Left ventricle myocardium inferior (tissue), 1 donor: ENCODE measurements around the gene SHH. TPM values are rescaled to one million over a fixed set of nuclear protein-coding genes. Genes with fewer than 3 reads are reported as not detected.

Experiments used
- DNase-seq: peaks from one replicate; pipeline ENCODE4 v3.0.0-alpha.2; 2020
- H3K27ac ChIP-seq: fragments of 200-600 bp; replicated peaks from 2 replicates; pipeline ENCODE4 v1.8.0; 2021
- H3K27me3 ChIP-seq: fragments of 200-600 bp; 2 replicates; pipeline ENCODE4 v1.8.0; 2021; ENCODE audit warnings: low read depth
- H3K36me3 ChIP-seq: fragments of 200-600 bp; 2 replicates; pipeline ENCODE4 v1.8.0; 2021
- H3K4me1 ChIP-seq: fragments of 200-600 bp; 2 replicates; pipeline ENCODE4 v1.8.0; 2021
- H3K4me3 ChIP-seq: fragments of 200-600 bp; 2 replicates; pipeline ENCODE4 v1.8.0; 2021; ENCODE audit warnings: mild to moderate bottlenecking, moderate library complexity
- H3K9me3 ChIP-seq: fragments of 200-600 bp; replicated peaks from 2 replicates; pipeline ENCODE4 v1.8.0; 2021
- intact Hi-C: fragments of 100-400 bp; cut with micrococcal nuclease; formaldehyde crosslinking; loops from one replicate; pipeline ENCODE4 v1.11.0; 2022
- total RNA-seq: library from RNA; stranded (reverse); fragmentation: NEBNext Ultra II Directional; extraction: Animal tissue kit (Norgen Biotek cat#: 25700); gene quantifications from one replicate; pipeline ENCODE4 v1.2.1, GENCODE V29; 2021
- TF ChIP-seq, protein P1 (sequence below): fragments of 200-600 bp; IDR thresholded peaks from 2 replicates; pipeline ENCODE4 v1.8.0; 2021; ENCODE audit warnings: antibody characterized with exemption, mild to moderate bottlenecking, borderline replicate concordance
- donor health status: DM: no; HTN: yes; CAD: no; lungs with severe emphysema.

The SHH gene
- total RNA-seq, 1 donor from 2014 or later, result not detected

DNA sequence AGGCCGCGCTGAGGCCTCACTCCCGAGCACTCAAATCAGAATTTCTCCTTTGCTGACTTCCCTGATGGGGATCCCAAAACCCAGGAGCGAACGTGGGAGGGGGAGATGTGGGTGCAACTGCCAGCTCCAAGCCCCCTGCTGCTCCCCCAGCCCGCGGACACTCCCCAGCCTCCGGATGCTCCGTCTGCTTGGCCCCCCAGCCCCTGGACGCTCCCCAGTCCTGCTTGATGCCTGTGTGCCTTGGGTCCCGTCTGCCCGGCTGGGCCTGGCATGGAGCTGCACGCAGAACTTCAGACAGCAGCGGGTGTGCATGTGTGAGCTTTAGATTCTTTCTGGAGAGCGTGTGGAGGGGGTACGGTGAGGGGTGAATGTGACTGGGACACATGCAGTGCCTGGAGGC, 4.7 kb upstream of the SHH start:
- Histone ChIP-seq H3K27me3 (peaks cover 99% of the 10 kb centered on the region), H3K36me3 (no peaks in the 10 kb centered on the region), H3K4me1 (peaks cover 4% of the 10 kb centered on the region), H3K27ac (no peak overlapping the region), H3K4me3 (no peak overlapping the region), H3K9me3 (no peaks in the 10 kb centered on the region)
- intact Hi-C loops, result no loop called here
- TF ChIP-seq, protein P1, sequence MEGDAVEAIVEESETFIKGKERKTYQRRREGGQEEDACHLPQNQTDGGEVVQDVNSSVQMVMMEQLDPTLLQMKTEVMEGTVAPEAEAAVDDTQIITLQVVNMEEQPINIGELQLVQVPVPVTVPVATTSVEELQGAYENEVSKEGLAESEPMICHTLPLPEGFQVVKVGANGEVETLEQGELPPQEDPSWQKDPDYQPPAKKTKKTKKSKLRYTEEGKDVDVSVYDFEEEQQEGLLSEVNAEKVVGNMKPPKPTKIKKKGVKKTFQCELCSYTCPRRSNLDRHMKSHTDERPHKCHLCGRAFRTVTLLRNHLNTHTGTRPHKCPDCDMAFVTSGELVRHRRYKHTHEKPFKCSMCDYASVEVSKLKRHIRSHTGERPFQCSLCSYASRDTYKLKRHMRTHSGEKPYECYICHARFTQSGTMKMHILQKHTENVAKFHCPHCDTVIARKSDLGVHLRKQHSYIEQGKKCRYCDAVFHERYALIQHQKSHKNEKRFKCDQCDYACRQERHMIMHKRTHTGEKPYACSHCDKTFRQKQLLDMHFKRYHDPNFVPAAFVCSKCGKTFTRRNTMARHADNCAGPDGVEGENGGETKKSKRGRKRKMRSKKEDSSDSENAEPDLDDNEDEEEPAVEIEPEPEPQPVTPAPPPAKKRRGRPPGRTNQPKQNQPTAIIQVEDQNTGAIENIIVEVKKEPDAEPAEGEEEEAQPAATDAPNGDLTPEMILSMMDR, result no peak
- DNase-seq, result no peak

DNA sequence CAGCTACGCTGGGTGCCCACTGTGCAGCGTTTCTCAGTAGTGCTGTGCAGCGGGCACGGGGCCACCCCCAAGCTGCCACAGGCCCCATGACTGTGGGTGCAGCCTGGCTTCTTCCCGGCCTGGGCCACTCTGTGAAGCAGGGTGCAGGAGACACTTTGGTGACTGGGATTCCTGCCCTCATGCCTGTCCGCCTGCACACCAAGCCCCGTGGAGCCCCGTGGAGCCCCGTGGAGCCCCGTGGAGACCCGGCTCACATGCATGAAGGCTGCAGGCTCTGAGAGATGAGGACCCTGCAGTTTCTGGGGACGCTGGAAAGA, 3.9 kb upstream of the SHH start:
- Histone ChIP-seq H3K4me3 (no peak overlapping the region), H3K9me3 (no peaks in the 10 kb centered on the region), H3K27ac (no peak overlapping the region), H3K27me3 (peaks cover 99% of the 10 kb centered on the region), H3K4me1 (peaks cover 8% of the 10 kb centered on the region), H3K36me3 (no peaks in the 10 kb centered on the region)
- intact Hi-C loops, result no loop called here
- TF ChIP-seq, protein P1, result no peak
- no peak for DNase-seq

DNA sequence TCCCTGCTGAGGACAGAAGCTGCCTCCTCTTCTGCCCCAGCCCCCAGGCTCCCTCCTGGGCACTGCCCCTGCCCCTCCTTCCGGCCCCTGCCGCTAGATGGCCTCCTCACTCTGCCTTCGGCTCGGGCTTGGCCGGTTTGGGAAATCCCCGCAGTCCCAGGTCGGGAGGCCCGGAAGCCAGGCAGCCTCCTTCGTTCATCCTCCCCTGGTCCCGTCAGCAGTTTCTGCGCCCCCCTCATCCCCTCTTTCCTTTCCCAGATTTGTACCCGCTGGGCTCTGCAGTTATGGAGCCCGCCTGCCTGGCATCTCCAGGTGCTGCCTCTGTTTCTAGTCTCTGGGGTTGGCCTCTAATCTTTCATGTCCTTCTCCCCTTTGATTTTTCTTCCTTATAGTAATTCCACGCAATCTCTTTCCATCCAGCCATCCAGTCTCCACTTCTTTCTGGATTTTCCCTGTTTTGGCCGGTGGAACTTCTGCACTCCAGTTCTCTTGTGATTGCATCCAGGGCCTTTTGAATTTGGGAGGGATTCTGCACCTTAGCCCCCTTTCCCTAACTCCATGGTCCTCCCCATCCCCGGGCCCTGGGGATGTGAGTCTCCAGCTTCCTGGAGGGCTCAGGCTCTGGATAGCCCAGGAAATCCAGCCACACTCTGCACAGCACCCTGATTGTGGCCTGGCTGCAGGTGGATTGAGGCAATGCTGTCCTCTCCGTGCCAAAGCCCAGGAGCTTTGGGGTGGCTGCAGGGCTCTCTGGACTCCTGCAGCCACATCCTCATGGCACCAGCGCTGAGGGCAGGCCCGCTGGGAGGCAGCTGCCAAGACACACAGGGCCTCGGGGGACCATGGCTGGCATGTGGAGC, 3.3 kb upstream of the SHH start:
- Histone ChIP-seq H3K36me3 (no peaks in the 10 kb centered on the region), H3K9me3 (no peaks in the 10 kb centered on the region), H3K27me3 (peaks cover 99% of the 10 kb centered on the region), H3K27ac (no peak overlapping the region), H3K4me3 (no peak overlapping the region), H3K4me1 (peaks cover 10% of the 10 kb centered on the region)
- TF ChIP-seq, protein P1, result peak; percentile 65
- DNase-seq, result no peak
- intact Hi-C loops, result no loop called here

DNA sequence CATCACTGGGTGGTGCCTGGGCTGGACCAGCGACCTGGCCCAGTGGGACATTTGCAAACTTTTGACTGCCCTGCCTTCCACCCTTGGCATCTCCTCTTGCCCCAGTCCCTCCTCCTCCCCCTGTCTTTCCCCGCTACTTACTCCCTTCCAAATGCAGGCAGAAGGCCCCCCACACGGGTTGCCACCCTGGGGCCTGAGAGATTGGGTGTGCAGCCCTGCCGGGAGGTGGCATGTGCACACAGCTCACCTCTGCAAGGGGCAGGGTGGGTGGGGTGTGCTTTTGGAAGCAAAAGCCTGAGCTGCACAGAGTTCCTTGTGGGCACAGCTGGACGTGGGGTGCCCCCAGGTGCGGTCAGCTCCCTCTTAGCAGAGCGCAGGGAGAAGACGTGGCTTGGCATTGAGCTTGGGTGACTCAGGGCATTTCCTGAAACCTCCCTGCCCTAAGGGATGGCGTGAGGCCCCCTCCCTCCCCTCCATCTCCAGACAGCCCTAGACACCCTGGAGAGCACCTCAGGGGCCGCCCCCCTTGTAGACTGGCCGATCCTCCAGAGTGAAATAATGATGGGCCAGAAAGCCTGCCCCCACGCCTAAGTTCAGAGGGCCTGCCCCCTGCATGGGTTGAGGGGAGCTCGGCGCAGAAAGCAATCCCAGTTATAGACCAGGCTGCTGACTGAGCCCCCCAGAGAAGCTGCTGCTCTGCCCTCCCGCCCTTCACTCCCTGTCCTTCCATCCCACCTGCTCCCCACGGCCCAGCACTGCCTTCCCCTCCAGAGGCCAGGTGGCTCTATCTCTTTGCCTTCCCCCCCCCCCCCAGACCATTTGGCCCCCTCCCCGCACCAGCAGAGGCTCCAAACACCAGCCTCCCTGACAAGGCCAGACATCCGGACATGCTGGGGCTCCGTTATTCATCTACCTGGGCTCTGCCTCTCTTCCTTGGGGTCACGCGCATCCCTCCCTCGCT, 2.3 kb upstream of the SHH start:
- H3K9me3 ChIP-seq, result no peaks in the 10 kb centered on the region
- H3K27me3 ChIP-seq, result peaks cover 99% of the 10 kb centered on the region
- TF ChIP-seq, protein P1, result no peak
- intact Hi-C loops, result no loop called here
- H3K36me3 ChIP-seq, result no peaks in the 10 kb centered on the region
- peaks cover 19% of the 10 kb centered on the region for H3K4me1 ChIP-seq
- no peak overlapping the region for H3K27ac ChIP-seq
- DNase-seq, result no peak
- H3K4me3 ChIP-seq, result no peak overlapping the region

DNA sequence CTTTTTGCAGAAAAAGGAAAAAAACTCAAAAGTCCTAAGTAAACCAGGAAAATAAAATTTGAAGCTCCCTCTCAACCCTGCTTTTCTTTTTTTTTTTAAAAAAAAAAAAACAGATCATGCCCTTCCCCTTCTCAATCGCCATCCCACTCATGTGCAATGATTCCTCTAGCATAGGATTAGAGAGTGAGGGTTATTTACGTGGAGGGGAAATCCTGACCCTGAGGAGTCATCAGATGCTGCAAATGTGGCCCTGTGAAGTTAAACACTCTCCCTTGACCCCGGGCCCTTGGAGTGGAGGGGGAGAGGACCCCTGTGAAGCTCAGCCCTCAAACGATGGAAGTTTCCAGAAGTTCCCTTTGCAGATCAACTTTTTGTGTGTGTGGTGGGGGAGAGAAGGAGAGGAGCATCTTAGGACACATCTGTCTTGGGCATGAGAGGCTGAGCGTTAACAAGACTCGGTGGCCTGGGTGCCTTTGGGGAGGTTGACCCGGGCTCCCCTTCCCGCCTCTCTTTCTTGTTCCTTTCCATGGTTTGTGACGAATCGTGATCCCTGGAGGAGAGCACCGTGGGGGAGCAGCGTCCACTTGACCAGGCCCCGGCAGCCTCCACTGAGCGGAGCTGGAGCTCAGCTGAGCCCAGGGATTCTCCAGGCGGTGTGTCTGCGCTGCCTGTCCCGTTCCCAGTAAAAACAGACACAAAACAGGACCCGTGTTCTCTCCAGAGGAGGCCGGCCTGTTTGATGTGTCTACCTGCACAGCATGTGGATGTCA, 1.5 kb upstream of the SHH start:
- TF ChIP-seq, protein P1, result no peak
- no peak for DNase-seq
- peaks cover 28% of the 10 kb centered on the region for H3K4me1 ChIP-seq
- H3K9me3 ChIP-seq, result no peaks in the 10 kb centered on the region
- H3K36me3 ChIP-seq, result no peaks in the 10 kb centered on the region
- H3K27me3 ChIP-seq, result peaks cover 99% of the 10 kb centered on the region
- no peak overlapping the region for H3K27ac ChIP-seq
- no peak overlapping the region for H3K4me3 ChIP-seq
- intact Hi-C loops, result no loop called here
